Suprapubic skin (tissue), 3 donors: Measurements from ENCODE around the gene INSYN2B.

Experiments used
- CTCF ChIP-seq, 2 donors: fragments of 200-600 bp in 1 of 2; fragments of 450-650 bp in 1 of 2; sonication (generic) in 1 of 2; IDR thresholded peaks; one replicate each; pipeline ENCODE4 v1.5.1; 2016 to 2019; ENCODE audit warnings: antibody characterized with exemption in 2 of 2, mild to moderate bottlenecking in 1 of 2, moderate library complexity in 1 of 2
- POLR2A ChIP-seq, 2 donors: fragments of 450-650 bp; IDR thresholded peaks; one replicate each; pipeline ENCODE4 v1.6.1; 2017; ENCODE audit warnings: antibody characterized with exemption in 2 of 2, mild to moderate bottlenecking in 2 of 2, moderate library complexity in 2 of 2

GRCh38 chr5:169875091-169875728 is 105.1 kb downstream of the INSYN2B start:
- TF ChIP-seq POLR2A (IDR thresholded peaks at IDR 0.05) (no peak), CTCF (IDR thresholded peaks at IDR 0.05) (no peak)
